ENCODE data around the gene RPS10. TPM values are rescaled to one million over a fixed set of nuclear protein-coding genes. Genes with fewer than 3 reads are reported as not detected.

Gene RPS10
- polyA plus RNA-seq, 1 donor (not counting 4 experiments of a cell fraction or from before 2014, with no cell fraction given) = 2,818 TPM

- no peak for TF ChIP-seq EZH2 (IDR thresholded peaks at IDR 0.05; ENCODE audit: low read length)
- TF ChIP-seq, protein P1, sequence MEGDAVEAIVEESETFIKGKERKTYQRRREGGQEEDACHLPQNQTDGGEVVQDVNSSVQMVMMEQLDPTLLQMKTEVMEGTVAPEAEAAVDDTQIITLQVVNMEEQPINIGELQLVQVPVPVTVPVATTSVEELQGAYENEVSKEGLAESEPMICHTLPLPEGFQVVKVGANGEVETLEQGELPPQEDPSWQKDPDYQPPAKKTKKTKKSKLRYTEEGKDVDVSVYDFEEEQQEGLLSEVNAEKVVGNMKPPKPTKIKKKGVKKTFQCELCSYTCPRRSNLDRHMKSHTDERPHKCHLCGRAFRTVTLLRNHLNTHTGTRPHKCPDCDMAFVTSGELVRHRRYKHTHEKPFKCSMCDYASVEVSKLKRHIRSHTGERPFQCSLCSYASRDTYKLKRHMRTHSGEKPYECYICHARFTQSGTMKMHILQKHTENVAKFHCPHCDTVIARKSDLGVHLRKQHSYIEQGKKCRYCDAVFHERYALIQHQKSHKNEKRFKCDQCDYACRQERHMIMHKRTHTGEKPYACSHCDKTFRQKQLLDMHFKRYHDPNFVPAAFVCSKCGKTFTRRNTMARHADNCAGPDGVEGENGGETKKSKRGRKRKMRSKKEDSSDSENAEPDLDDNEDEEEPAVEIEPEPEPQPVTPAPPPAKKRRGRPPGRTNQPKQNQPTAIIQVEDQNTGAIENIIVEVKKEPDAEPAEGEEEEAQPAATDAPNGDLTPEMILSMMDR (optimal IDR thresholded peaks at IDR 0.05 in 1 of 3, IDR thresholded peaks at IDR 0.05 in 1 of 3, conservative IDR thresholded peaks at IDR 0.05 in 1 of 3; ENCODE audit: extremely low read depth in 1 of 3, insufficient read depth in 2 of 3, low read length in 3 of 3) = no peak
- no peak overlapping the region for H3K27ac ChIP-seq (ENCODE audit: control insufficient read depth, insufficient read depth, low read length)
- no peak overlapping the region for H3K9ac ChIP-seq (ENCODE audit: control insufficient read depth, extremely low read depth, insufficient read depth, low read length)
- H3K9me1 ChIP-seq (ENCODE audit: control insufficient read depth, extremely low read depth, insufficient read depth, low read length) = no peaks in the 10 kb centered on the region
- no peaks in the 10 kb centered on the region for H3K9me3 ChIP-seq (ENCODE audit: control insufficient read depth, low read depth, low read length)
- H3K4me2 ChIP-seq (ENCODE audit: control insufficient read depth, extremely low read depth, insufficient read depth, low read depth, low read length) = no peak overlapping the region
- no peak overlapping the region for H2AFZ ChIP-seq (ENCODE audit: control insufficient read depth, low read length)
- H3K4me3 ChIP-seq (ENCODE audit: control insufficient read depth in 2 of 3, extremely low read depth in 1 of 3, insufficient read depth in 2 of 3, low read depth in 1 of 3, low read length in 3 of 3) = no peak overlapping the region
- DNase-seq (ENCODE audit: low read depth, low spot score) = no peak
- dilution Hi-C loops (cut with MboI; ENCODE audit: extremely low pct_ligation_motif_present, low sequenced_read_pairs) = no loop called here
- H3K79me2 ChIP-seq (ENCODE audit: control insufficient read depth, insufficient read depth, low read length) = no peaks in the 10 kb centered on the region
- H3K27me3 ChIP-seq (ENCODE audit: control insufficient read depth, extremely low read depth, insufficient read depth, low read length) = no peaks in the 10 kb centered on the region
- H3K36me3 ChIP-seq (ENCODE audit: control insufficient read depth in 2 of 2, extremely low read depth in 1 of 2, insufficient read depth in 2 of 2, low read length in 2 of 2) = no peaks in the 10 kb centered on the region
- H4K20me1 ChIP-seq (ENCODE audit: control insufficient read depth, extremely low read depth, insufficient read depth, low read length) = no peaks in the 10 kb centered on the region
- H3K4me1 ChIP-seq (ENCODE audit: control insufficient read depth, extremely low read depth, insufficient read depth, low read length) = no peaks in the 10 kb centered on the region
- FAIRE-seq = no peak
These were observed 12.8 kb upstream of the RPS10 start for GRCh38 chr6:34438705-34439104.

- H4K20me1 ChIP-seq (ENCODE audit: control insufficient read depth, extremely low read depth, insufficient read depth, low read length) = no peaks in the 10 kb centered on the region
- H3K27ac ChIP-seq (ENCODE audit: control insufficient read depth, insufficient read depth, low read length) = no peak overlapping the region
- H3K9ac ChIP-seq (ENCODE audit: control insufficient read depth, extremely low read depth, insufficient read depth, low read length) = no peak overlapping the region
- no peak for TF ChIP-seq EZH2 (IDR thresholded peaks at IDR 0.05; ENCODE audit: low read length)
- TF ChIP-seq, protein P1 (optimal IDR thresholded peaks at IDR 0.05 in 1 of 3, IDR thresholded peaks at IDR 0.05 in 1 of 3, conservative IDR thresholded peaks at IDR 0.05 in 1 of 3; ENCODE audit: extremely low read depth in 1 of 3, insufficient read depth in 2 of 3, low read length in 3 of 3) = no peak
- H2AFZ ChIP-seq (ENCODE audit: control insufficient read depth, low read length) = no peak overlapping the region
- dilution Hi-C loops (cut with MboI; ENCODE audit: extremely low pct_ligation_motif_present, low sequenced_read_pairs) = no loop called here
- H3K4me3 ChIP-seq (ENCODE audit: control insufficient read depth in 2 of 3, extremely low read depth in 1 of 3, insufficient read depth in 2 of 3, low read depth in 1 of 3, low read length in 3 of 3) = no peak overlapping the region
- no peak overlapping the region for H3K4me2 ChIP-seq (ENCODE audit: control insufficient read depth, extremely low read depth, insufficient read depth, low read depth, low read length)
- FAIRE-seq (no peak), DNase-seq (ENCODE audit: low read depth, low spot score) (no peak)
- no peaks in the 10 kb centered on the region for H3K36me3 ChIP-seq (ENCODE audit: control insufficient read depth in 2 of 2, extremely low read depth in 1 of 2, insufficient read depth in 2 of 2, low read length in 2 of 2)
- no peaks in the 10 kb centered on the region for H3K9me3 ChIP-seq (ENCODE audit: control insufficient read depth, low read depth, low read length)
- H3K4me1 ChIP-seq (ENCODE audit: control insufficient read depth, extremely low read depth, insufficient read depth, low read length) = no peaks in the 10 kb centered on the region
- no peaks in the 10 kb centered on the region for H3K9me1 ChIP-seq (ENCODE audit: control insufficient read depth, extremely low read depth, insufficient read depth, low read length)
- no peaks in the 10 kb centered on the region for H3K27me3 ChIP-seq (ENCODE audit: control insufficient read depth, extremely low read depth, insufficient read depth, low read length)
- no peaks in the 10 kb centered on the region for H3K79me2 ChIP-seq (ENCODE audit: control insufficient read depth, insufficient read depth, low read length)
These were observed 11.7 kb upstream of the RPS10 start for GRCh38 chr6:34437644-34437970.

All from keratinocyte (primary cell).